OCI-LY1 (cell line): Measurements from ENCODE around the gene ALX4.

Source experiments
- CTCF ChIP-seq: fragments of 200-600 bp; sonication (generic), shearing (Covaris generic); IDR thresholded peaks from 2 replicates; pipeline ENCODE4 v1.5.1; 2017; ENCODE audit warnings: mild to moderate bottlenecking, antibody characterized with exemption, low read length, moderate library complexity, mixed read lengths
- EZH2 ChIP-seq: fragments of 200-600 bp; sonication (generic), shearing (Covaris generic); IDR thresholded peaks from 2 replicates; pipeline ENCODE4 v1.8.0; 2017; ENCODE audit warnings: borderline replicate concordance, mixed run types, mild to moderate bottlenecking, antibody characterized with exemption, low read length, moderate library complexity, mixed read lengths

- no peak for TF ChIP-seq CTCF
- no peak for TF ChIP-seq EZH2
Measured at GRCh38 chr11:44228379-44228778, 81.6 kb downstream of the ALX4 start.
